Hair follicle dermal papilla cell (primary cell): ENCODE results near the gene TRAK1. TPM values are rescaled to one million over a fixed set of nuclear protein-coding genes. Genes with fewer than 3 reads are reported as not detected.

Experiments used
- small RNA-seq: library from RNA; depleted of rRNA; stranded (forward); fragments of <200 nt; gene quantifications from one replicate; pipeline ENCODE3, GENCODE V24; 2012
- total RNA-seq: library from RNA; depleted of rRNA; stranded (reverse); fragments of >200 nt; gene quantifications from 2 replicates; pipeline ENCODE4 v1.2.3, GENCODE V29; 2012

Gene TRAK1, protein sequence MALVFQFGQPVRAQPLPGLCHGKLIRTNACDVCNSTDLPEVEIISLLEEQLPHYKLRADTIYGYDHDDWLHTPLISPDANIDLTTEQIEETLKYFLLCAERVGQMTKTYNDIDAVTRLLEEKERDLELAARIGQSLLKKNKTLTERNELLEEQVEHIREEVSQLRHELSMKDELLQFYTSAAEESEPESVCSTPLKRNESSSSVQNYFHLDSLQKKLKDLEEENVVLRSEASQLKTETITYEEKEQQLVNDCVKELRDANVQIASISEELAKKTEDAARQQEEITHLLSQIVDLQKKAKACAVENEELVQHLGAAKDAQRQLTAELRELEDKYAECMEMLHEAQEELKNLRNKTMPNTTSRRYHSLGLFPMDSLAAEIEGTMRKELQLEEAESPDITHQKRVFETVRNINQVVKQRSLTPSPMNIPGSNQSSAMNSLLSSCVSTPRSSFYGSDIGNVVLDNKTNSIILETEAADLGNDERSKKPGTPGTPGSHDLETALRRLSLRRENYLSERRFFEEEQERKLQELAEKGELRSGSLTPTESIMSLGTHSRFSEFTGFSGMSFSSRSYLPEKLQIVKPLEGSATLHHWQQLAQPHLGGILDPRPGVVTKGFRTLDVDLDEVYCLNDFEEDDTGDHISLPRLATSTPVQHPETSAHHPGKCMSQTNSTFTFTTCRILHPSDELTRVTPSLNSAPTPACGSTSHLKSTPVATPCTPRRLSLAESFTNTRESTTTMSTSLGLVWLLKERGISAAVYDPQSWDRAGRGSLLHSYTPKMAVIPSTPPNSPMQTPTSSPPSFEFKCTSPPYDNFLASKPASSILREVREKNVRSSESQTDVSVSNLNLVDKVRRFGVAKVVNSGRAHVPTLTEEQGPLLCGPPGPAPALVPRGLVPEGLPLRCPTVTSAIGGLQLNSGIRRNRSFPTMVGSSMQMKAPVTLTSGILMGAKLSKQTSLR
- total RNA-seq, result 73.3 and 80.5 TPM in 2 replicates

GRCh38 chr3:42090973-42091731 lies at the start of gene TRAK1:
Gene TRAK1, plus strand, starts transcription at chr3:42091357. Its CDS starts 113 bp downstream, at chr3:42091470.

DNA sequence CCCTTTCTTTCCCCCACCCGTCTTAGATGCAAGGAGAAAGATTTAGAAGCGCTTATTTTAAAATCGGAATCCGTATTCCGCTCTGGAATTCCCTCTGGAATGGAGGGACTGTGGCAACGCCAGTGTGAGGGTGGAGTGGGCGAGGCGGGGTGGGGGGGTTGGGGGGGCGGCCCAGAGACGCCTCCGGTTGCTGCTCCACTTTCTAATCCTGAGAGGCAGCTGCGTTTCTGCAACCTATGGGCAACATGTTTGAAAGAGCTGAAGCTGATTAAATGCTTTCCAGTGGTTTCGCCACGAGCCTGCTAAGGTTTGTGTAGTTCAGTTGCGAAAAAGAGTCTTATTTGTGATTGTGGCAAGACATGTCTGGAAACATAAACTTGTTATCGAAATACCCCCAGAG lies 174.9 kb downstream of the TRAK1 start, which contains the start of gene CCK:
TSS of gene CCK (minus strand) at position 101 of the 400 bp plus-strand sequence. CDS start 2,555 bp downstream, outside the sequence.

Small RNA genes within 50 kb of the gene (small RNA-seq; reads per million reads assigned to genes)
- gene RNU4-78P, result not detected

Other genes with a start within 250 kb of the TRAK1 start
- 15.3 and 18.6 TPM in 2 replicates for gene ULK4, start 129.3 kb upstream of the TRAK1 start, total RNA-seq
- gene CCK, start 174.8 kb downstream of the TRAK1 start, total RNA-seq, result 2.4 and 3.8 TPM in 2 replicates